DOHH2 (cell line): ENCODE results near the gene ENDOV.

ENCODE experiments used
- H3F3A ChIP-seq: fragments of 200-600 bp; sonication (generic), shearing (Covaris generic); 2 replicates; pipeline ENCODE4 v1.6.0; 2016; ENCODE audit warnings: antibody characterized with exemption, mild to moderate bottlenecking; ENCODE audit not compliant: control insufficient read depth, insufficient read depth
- H3K27ac ChIP-seq: fragments of 200-600 bp; sonication (generic); 2 replicates; pipeline ENCODE4 v1.5.1; 2014; ENCODE audit warnings: low read depth, mild to moderate bottlenecking, low read length, moderate library complexity
- H3K27me3 ChIP-seq: fragments of 200-600 bp; sonication (generic); 2 replicates; pipeline ENCODE4 v1.6.1; 2014; ENCODE audit warnings: mild to moderate bottlenecking, low read length, mixed read lengths; ENCODE audit not compliant: control insufficient read depth
- H3K36me3 ChIP-seq: fragments of 200-600 bp; sonication (generic); 2 replicates; pipeline ENCODE4 v1.6.1; 2014; ENCODE audit warnings: mild to moderate bottlenecking, low read length, moderate library complexity, mixed read lengths; ENCODE audit not compliant: control insufficient read depth
- H3K4me1 ChIP-seq: fragments of 200-600 bp; sonication (generic); 2 replicates; pipeline ENCODE4 v1.6.1; 2014; ENCODE audit warnings: mild to moderate bottlenecking, low read length, mixed read lengths; ENCODE audit not compliant: control insufficient read depth
- H3K4me2 ChIP-seq: fragments of 200-600 bp; sonication (generic); 2 replicates; pipeline ENCODE4 v1.6.0; 2014; ENCODE audit warnings: mild to moderate bottlenecking, low read length, moderate library complexity
- H3K4me3 ChIP-seq: fragments of 200-600 bp; sonication (generic); 2 replicates; pipeline ENCODE4 v1.5.1; 2014; ENCODE audit warnings: mild to moderate bottlenecking, low read length, mixed read lengths
- H3K79me2 ChIP-seq: fragments of 200-600 bp; sonication (generic); 2 replicates; pipeline ENCODE4 v1.6.1; 2014; ENCODE audit warnings: mild to moderate bottlenecking, low read length, mixed read lengths; ENCODE audit not compliant: control insufficient read depth
- H3K9me2 ChIP-seq: fragments of 200-600 bp; sonication (generic); replicated peaks from 2 replicates; pipeline ENCODE4 v1.6.1; 2014; ENCODE audit warnings: mild to moderate bottlenecking, low read length, mixed read lengths; ENCODE audit not compliant: control insufficient read depth
- H3K9me3 ChIP-seq: fragments of 200-600 bp; sonication (generic); 2 replicates; pipeline ENCODE4 v1.6.1; 2014; ENCODE audit warnings: antibody characterized with exemption, low read length, mixed read lengths; ENCODE audit not compliant: control insufficient read depth, insufficient read depth
- H4K20me1 ChIP-seq: fragments of 200-600 bp; sonication (generic); 2 replicates; pipeline ENCODE4 v1.6.0; 2014; ENCODE audit warnings: low read depth, mild to moderate bottlenecking, antibody characterized with exemption, low read length, moderate library complexity; ENCODE audit not compliant: control insufficient read depth, insufficient read depth
- EZH2phosphoT487 ChIP-seq: fragments of 200-600 bp; sonication (generic); IDR thresholded peaks from 2 replicates; pipeline ENCODE4 v1.6.1; 2017; ENCODE audit warnings: borderline replicate concordance, mild to moderate bottlenecking, antibody characterized with exemption, low read length, moderate library complexity, mixed read lengths
- TF ChIP-seq, protein P1 (sequence below): fragments of 200-600 bp; sonication (generic); IDR thresholded peaks from one replicate; pipeline ENCODE4 v1.5.1; 2014; ENCODE audit warnings: antibody characterized with exemption, mild to moderate bottlenecking, low read depth, low read length; ENCODE audit not compliant: poor library complexity, severe bottlenecking

ENDOV gene

DNA sequence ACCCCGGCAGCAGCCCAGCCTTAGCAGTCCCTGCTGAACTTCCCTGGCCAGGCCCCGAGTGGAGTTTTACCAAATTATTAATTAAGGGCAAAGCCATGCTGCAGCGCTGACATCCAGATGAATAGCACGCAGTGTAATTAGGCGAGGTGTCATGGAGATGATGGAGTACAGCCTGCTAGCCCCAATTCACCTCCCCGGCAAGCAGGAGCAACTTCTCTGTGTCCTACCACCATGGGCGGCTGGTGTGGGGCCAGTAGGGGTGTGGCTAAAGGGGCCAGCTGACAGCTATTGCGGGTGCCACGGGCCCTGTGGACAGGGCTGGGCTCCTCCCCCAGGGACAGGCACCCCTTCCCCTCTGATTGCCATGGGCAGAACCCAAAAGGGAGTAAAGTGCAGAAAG, 24.5 kb downstream of the ENDOV start:
- TF ChIP-seq, protein P1, sequence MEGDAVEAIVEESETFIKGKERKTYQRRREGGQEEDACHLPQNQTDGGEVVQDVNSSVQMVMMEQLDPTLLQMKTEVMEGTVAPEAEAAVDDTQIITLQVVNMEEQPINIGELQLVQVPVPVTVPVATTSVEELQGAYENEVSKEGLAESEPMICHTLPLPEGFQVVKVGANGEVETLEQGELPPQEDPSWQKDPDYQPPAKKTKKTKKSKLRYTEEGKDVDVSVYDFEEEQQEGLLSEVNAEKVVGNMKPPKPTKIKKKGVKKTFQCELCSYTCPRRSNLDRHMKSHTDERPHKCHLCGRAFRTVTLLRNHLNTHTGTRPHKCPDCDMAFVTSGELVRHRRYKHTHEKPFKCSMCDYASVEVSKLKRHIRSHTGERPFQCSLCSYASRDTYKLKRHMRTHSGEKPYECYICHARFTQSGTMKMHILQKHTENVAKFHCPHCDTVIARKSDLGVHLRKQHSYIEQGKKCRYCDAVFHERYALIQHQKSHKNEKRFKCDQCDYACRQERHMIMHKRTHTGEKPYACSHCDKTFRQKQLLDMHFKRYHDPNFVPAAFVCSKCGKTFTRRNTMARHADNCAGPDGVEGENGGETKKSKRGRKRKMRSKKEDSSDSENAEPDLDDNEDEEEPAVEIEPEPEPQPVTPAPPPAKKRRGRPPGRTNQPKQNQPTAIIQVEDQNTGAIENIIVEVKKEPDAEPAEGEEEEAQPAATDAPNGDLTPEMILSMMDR = no peak
- TF ChIP-seq EZH2phosphoT487 = no peak

DNA sequence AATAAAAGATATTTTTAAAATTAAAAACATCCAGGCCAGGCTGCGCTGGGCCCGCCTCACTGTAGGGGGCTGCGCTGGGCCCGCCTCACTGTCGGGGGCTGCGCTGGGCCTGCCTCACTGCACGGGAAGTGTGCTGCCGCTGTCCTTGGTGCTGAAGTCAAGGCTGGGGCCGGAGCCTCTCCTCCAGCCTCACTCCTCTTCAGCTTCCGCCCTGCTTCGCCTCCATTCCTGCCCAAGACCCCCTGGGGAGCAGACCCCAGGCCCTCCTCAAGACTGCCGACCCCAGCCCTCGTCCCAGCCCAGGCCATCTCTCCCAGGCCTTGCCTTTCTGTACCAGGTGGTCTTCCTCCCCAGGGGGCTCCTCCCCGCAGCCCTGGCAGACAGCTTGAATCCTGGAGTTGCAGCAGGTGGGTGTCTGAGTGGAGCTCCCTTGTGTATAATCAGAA, 26.2 kb downstream of the ENDOV start:
- Histone ChIP-seq H3F3A (no peaks in the 10 kb centered on the region), H3K79me2 (no peaks in the 10 kb centered on the region), H3K27me3 (no peaks in the 10 kb centered on the region), H3K4me2 (no peak overlapping the region), H3K27ac (no peak overlapping the region), H4K20me1 (no peaks in the 10 kb centered on the region; the same call in 1 of the 2 replicates), H3K9me3 (no peaks in the 10 kb centered on the region), H3K4me1 (no peaks in the 10 kb centered on the region), H3K9me2 (no peaks in the 10 kb centered on the region), H3K36me3 (no peaks in the 10 kb centered on the region), H3K4me3 (no peak overlapping the region)
- no peak for TF ChIP-seq EZH2phosphoT487
- TF ChIP-seq, protein P1 = no peak

More for the DNA sequence above, 24.5 kb downstream of the ENDOV start:
- Histone ChIP-seq H3K27ac (no peak overlapping the region), H3F3A (no peaks in the 10 kb centered on the region), H3K9me2 (no peaks in the 10 kb centered on the region), H3K79me2 (no peaks in the 10 kb centered on the region), H3K4me2 (no peak overlapping the region), H3K4me1 (no peaks in the 10 kb centered on the region), H3K4me3 (no peak overlapping the region), H4K20me1 (no peaks in the 10 kb centered on the region; the same call in 1 of the 2 replicates), H3K36me3 (no peaks in the 10 kb centered on the region), H3K9me3 (no peaks in the 10 kb centered on the region), H3K27me3 (no peaks in the 10 kb centered on the region)

DNA sequence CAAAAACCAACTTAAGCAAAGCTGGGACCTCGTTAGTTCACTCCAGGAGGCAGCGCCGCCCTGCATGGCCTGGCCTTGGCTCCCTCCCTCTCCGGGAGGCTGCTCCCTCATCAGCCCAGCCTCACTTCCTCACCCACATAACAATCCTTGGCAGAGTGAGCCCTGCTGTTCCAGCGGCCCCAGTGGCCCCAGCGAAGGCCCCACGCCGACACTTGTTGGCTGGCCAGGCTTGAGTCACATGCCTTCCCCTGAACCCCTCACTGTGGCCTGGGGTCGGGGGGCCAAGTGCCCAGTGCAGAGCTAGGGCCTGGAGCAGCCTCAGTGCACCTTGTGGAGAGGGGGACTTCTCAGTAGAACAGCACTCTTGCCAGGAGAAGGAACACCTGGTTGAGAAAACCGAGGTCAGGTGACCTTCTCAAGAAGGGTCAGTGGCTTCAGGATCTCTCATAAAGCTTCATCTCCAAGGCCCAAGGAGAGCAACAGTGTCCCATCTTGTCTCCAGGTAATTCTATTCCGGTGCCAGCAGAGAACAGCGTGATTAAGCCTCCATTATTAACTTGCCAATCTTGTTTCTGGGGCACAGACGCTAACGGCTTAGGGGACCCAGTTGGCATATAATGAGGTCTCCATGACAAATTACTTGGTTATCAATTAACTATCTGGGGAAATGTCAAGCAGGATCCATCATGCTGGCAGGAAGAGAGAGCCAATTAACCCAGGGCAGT, 26.8 kb downstream of the ENDOV start:
- Histone ChIP-seq H3K4me1 (no peaks in the 10 kb centered on the region), H3K4me3 (no peak overlapping the region), H3K27me3 (no peaks in the 10 kb centered on the region), H3K9me2 (no peaks in the 10 kb centered on the region), H3K79me2 (no peaks in the 10 kb centered on the region), H3K36me3 (no peaks in the 10 kb centered on the region), H3K9me3 (no peaks in the 10 kb centered on the region), H4K20me1 (no peaks in the 10 kb centered on the region; the same call in 1 of the 2 replicates), H3K27ac (no peak overlapping the region), H3K4me2 (no peak overlapping the region), H3F3A (no peaks in the 10 kb centered on the region)
- TF ChIP-seq EZH2phosphoT487 = no peak
- TF ChIP-seq, protein P1 = no peak
